ENCODE results near the gene MYO1E. TPM values are rescaled to one million over a fixed set of nuclear protein-coding genes. Genes with fewer than 3 reads are reported as not detected.
"Not testable (repeated sequence)": the region's sequence is repeated elsewhere in the genome, so short reads cannot be mapped to it uniquely, and the experiment has no call there.

The MYO1E gene
- polyA plus RNA-seq, 5 donors = 29.3 to 48.4 (median 40.2) TPM

DNA sequence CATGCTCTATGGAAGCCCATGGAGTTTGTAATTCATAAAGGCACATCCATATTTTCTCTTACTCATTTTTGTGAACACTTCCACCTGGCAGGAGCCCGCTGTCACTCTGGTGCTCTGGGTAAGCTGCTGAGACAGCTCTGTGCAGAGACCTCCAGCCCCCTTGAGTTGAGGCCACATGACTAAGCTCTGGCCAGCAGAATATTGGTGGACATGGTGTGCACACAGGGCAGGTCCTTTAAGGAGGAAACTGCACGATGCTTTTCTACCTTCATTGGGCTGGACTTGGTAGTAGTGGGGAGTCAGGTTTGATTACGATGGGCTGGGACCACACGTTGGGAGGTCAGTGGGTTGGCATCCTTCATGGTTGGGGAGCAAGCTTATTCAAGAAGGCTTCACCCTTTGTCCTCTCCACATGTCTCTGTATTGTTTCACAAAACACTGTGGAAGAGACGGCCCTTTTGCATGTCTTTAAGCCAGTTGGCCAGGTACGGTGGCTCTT, 238.7 kb downstream of the MYO1E start:
- no peak for DNase-seq

DNA sequence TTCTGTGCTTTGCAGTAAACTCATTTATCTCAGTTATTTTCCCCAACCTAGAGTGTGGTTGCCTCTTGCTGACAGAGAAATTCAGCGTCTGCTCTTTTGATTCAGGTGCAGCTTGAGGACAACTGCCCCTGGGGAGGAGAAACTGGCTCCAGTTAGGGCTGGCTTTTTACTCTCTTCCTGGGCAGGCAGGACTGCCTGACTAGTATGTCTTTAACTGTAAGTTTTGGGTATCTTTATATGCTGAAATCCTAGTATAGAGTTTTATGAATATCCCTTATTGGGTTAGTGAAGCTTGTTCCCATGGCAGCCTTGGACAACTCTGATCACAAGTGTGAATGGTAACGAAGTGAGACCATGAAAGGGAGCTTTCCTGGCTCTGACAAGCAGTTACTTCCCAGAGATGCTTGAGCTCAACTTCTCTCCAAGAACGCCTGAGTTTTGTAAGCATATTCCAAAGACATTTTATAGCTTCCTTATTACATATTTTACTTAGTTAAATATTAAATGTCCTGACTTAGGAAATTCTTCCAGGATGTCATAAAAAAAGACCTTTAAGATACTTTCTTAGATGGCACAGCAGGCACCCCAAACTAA, 240.6 kb downstream of the MYO1E start:
- no peak for DNase-seq

DNA sequence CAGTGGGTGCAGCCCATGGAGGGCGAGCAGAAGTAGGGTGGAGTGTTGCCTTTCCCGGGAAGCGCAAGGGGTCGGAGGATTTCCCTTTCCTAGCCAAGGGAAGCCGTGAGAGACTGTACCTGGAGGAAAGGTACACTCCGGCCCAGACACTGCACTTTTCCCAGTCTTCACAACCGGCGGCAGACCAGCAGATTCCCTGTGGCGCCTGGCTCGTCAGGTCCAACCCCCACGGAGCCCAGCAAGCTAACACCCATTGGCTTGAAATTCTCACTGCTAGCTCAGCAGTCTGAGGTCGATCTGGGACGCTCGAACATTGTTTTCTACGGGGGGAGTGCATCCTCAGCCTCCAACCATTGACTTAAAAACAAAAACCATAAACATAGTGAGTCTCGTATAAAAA, 241.2 kb downstream of the MYO1E start:
- DNase-seq = no peak

DNA sequence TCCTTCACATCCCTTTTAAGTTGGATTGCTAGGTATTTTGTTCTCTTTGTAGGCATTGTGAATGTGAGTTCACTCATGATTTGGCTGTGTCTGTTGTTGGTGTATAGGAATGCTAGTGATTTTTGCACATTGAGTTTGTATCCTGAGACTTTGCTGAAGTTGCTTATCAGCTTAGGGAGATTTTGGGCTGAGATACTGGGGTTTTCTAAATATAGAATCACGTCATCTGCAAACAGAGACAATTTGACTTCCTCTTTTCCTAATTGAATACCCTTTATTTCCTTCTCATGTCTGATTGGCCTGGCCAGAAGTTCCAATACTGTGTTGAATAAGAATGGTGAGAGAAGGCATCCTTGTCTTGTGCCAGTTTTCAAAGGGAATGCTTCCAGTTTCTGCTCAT, 245.4 kb downstream of the MYO1E start:
- not testable (repeated sequence) for DNase-seq

DNA sequence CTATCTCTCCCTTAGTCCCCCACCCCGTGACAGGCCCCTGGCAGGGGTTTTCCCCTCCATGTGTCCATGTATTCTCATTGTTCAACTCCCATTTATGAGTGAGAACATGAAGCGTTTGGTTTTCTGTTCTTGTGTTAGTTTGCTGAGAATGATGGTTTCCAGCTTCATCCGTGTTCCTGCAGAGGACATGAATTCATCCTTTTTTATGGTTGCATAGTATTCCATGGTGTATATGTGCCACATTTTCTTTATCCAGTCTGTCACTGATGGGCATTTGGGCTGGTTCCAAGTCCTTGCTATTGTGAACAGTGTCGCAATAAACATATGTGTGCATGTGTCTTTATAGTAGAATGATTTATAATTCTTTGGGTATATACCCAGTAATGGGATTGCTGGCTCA, 247.0 kb downstream of the MYO1E start:
- DNase-seq = not testable (repeated sequence)

DNA sequence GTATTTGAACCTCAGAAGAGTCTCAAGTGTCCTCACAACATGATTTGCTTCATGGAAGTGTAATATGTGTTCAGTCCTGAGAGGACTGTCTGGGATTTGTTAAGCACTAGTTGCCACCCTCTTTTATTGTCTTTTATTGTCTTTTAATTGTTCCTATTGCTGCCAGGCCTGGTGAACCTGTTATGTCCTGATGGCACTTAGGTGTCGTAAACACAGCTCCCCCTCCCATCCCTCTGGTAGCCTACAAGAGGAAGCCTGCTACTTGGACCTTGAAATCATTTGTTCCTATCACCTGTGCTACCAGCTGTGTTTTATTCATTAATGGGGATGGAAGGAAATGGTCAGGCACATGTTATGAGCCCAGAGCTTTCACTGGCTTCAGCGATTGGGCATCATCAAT, 248.4 kb downstream of the MYO1E start:
- DNase-seq = no peak

DNA sequence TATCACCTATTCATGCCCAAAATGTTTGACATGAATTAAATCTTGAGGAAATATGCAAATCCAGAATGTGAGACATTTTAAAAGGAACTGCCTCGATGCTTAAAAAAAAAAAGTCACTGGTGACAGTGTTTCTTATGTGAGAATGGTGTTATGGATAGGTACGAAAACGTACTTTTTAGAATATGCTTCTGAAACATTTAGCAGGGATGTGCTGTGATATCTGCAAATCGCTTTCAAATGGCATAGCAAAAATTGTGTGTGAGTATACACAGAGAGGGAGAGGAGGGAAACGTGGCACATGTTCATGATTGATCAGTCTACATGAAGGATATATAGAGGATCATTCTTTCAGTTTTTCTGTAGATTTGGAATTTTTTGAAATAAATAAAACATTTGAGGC, 251.7 kb downstream of the MYO1E start:
- no peak for DNase-seq

DNA sequence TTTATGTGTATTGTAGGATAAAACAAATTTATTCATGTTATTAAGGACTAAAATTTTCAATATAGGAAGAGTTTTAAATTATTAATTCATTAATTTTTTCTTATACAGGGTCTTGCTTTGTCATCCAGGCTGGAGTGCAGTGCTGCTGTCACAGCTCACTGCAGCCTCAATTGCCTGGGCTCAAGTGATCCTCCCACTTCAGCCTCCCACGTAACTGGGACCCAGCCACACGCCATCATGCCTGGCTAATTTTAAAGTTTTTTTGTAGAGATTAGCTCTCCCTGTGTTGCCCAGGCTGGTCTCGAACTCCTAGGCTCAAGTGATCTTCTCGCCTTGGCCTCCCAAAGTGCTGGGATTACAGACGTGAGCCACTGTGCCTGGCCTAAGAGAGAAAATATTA, 253.0 kb downstream of the MYO1E start:
- DNase-seq = no peak

DNA sequence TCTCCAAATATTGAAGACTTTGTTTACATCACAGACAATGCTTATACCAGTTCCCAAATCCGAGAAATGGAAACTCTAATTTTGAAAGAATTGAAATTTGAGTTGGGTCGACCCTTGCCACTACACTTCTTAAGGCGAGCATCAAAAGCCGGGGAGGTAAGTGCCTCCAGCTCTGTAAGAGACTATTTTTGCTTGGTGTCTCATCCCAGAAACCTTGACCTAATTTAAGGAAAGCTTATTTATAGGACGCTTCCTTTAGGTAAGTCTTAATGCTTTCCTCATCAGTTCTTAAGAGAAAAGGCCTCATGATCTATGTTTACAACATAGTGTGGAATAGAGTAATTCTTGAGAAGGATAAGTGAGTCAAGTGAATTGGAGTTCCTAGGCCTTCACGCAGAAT, 255.9 kb downstream of the MYO1E start:
- no peak for DNase-seq

DNA sequence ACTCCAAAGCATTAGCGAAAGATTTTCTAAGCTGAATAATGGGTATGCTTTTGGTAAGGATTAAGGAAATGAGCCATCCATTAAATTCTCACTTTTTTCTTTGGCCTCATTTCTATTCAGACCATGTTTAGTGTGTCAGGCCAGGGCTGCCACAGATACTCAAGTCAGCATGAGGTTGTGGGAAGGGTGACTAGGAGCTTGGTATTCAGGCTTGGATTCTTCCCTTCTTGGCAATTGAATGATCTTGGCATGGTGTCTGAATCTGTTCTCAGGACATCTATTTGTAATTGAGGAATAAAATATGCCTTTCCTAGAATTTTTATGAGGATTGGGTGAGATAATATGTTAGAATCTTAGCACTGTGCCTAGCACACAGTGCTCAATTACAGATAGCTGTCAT, 256.5 kb downstream of the MYO1E start:
- no peak for DNase-seq

DNA sequence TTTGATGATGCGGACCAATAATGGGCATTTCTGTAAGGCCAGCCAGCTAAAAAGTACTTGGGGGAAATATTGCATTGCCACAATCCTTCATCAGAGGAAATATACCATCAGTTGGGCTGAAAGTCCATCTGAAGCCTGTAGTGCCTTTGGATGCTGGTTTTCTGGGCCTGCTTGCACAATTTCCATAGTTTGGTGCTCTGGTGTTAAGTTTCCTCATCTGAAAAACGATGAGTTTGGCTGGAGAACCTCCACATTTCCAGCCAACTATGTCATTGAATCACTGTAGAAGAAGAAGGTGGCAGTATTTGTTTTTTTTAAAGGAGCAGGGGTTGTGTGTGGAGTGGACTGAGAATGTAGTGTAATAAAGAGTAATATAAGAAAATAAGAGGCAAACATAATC, 257.6 kb downstream of the MYO1E start:
- DNase-seq = no peak

DNA sequence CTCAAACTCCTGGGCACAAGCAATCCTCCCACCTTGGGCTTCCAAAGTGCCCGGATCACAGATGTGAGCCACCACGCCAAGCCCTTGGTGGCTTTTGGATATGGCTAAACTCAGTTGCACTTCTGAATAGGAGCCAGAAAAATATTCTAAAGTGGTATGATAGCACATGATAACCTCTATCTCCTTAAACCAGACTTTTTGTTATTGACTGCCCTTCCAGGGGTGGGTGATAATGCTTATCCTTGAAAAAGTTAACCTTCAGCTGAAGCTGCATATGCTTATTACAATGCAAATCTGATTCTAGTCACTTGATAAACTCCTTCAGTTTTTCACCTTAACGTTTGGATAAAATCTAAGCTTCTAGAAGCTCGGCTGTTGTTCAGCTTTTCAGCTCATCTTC, 261.4 kb downstream of the MYO1E start:
- DNase-seq = no peak

DNA sequence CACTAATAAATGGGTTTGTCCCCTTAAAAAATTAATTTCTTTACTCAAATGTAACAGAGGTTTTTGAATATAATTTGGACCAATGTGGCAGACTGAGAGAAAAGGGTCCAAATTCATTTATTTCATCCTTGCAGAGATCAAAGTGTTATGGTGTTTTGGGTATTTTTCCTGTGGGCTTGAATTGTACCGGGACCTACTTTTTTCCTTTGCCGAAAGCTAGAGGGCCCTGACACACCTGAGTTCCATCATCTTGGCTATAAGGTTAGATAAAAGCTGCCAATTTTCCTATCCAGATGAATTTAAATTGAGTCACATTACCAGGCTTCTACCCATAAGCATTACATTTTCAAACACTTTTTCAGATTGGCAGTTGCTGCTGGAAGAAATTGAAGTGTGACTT, 266.8 kb downstream of the MYO1E start:
- no peak for DNase-seq

DNA sequence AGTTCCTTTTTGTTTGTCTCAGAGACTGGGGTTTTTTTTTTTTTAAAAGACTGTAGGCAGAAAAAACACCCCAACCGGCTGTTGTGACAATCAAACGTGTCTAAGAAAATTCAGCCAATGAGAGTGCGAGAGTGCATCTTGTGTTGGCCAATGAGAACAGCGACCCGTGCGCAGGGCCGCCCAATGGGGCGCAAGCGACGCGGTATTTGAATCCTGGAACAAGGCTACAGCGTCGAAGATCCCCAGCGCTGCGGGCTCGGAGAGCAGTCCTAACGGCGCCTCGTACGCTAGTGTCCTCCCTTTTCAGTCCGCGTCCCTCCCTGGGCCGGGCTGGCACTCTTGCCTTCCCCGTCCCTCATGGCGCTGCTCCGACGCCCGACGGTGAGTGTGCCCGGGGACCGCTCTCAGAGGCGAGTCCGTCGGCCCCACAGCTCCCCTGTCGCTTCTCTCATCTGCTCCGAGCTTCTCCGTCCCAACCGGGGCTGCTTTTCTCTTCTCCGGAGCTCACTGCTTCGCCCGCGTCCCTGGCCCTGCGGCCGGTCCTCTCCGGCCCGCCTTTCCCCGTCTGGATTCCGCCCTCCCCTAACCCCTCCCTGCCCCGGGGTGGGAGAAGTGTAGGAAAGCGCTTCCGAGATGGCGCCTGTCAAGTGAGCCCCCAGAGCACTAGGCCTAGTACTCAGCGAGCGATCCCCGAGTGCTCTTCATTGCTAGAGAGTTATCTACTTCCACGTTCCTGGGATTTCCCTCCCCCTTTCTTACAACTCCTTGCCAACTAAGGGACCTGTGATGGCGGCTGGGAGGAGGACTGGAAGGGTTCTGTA, 267.5 kb downstream of the MYO1E start, which contains the start of gene CCNB2:
TSS of gene CCNB2 (plus strand) at position 235 of the 821 bp plus-strand sequence. CDS start at position 358, 123 bp downstream.
- peak; percentile 87 to 91 for DNase-seq

DNA sequence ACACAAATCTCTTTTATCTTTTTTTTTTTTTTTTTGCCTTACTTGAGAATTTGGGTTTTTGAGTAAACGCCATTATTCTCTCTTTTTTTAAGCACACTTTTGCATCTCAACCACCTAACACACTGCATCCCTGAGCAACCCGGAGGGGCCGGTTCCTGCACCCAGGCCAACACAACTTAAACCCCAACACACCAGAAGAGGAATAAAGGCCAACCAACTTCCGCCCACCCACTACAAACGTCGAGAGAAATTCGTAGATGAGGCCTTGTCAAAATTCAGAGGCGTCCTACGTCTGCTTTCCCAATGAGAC, 268.1 kb downstream of the MYO1E start:
- DNase-seq = no peak

DNA sequence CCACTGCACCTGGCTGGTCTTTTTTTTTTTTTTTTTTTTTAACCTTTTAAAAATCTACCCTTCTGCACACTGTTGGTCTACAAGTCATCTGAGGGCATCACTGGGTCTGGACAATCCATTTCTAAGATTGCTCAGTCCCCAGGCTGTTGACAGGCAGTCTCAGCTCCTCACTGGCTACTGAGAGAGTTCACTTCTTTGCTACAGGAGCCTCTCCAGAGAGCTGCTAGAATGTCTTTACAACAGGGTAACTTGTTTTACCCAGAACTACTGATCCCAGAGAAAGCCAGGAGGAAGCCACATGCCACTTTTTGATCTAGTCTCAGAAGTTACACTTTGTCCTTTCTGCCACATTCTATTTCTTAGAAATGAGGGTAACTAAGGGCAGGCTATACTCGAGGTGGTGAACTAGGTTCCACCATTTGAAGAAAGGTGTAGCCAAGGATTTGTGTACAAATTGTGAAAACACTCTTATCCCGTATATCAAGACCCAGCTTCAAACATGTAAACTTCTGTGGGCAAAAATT, 273.4 kb downstream of the MYO1E start:
- DNase-seq = no peak

DNA sequence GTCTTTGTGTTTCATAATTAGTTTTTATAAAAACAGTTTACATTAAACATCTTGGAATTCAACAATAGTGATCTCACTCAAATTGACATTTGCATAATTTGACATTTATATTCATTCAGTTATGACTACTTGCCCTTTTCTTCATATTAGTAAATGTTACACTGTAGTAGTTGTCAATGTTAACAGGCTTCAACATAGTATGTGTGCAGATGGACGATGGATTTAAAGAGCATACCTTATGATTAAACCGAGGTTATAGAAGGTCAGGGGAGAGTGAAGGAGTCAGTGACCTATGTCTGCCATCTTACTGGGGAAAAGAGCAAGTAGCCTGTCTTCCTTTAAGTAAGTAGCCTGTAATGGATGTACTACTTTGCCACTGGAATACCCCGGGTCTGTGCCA, 276.2 kb downstream of the MYO1E start:
- DNase-seq = no peak

DNA sequence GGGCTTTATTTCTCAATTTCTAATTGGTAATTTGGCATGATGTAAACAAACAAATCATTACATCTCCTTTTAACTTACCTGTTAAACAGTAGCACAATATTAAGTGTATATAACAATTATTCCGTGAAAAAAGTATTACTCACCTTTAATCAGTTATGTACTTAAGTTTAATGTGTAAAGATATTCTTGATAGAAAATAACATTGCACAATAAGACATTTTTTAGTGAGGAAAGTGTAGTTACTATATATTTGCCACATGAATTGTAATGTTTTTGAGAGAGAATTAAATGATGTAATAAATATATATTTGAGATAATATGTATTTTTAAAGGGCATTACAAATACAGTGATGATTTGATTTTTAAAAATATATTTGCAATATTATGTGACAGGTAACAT, 278.6 kb downstream of the MYO1E start:
- no peak for DNase-seq

DNA sequence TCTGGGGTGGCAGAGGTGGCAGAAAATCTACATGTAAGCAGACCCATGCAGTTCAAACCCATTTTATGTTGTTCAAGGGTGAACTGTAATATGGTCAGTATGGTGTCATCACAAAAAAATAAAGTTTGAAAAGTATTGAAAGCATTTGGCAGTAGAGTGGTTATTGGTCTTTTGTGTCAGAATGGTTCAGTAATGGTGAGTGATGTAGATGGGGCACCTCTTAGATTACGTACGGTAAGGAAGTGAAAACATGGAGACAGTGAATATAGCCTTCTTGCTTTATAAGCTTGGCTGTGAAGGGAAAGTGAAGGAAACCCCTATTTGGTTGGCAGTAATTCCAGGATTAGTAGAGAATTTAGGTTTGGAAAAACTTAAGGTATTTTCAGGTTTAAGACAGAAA, 284.9 kb downstream of the MYO1E start:
- no peak for DNase-seq

All from right lung (tissue), 5 donors.